ENCODE measurements around the gene TPGS1. TPM values are rescaled to one million over a fixed set of nuclear protein-coding genes. Genes with fewer than 3 reads are reported as not detected.

TPGS1 gene
- total and polyA plus RNA-seq, 2 donors (not counting 1 experiment from before 2014, with no cell fraction given) = 8.1 to 33.8 TPM

DNA sequence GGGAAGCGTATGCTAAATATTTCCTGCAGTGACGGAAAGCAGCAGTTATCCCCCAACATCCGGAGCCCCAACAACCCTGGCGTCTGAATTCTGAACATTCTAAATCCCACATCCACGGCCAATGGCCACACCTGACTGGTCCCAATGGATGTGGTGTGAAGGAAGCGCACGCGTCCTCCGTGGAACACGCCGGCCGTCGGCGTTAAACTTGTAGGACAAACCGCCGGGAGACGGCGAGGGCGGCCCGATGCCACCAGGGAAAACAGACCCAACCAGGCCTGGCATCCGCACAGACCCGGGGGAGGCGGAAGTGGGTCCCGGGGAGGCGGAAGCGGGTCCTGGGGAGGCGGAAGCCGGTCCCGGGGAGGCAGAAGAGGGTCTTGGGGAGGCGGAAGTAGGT is 49.7 kb upstream of the TPGS1 start:
- H3K27ac Mint-ChIP-seq = no peak overlapping the region

More for the DNA sequence above, 49.7 kb upstream of the TPGS1 start:
- no peak overlapping the region for H2AFZ ChIP-seq (ENCODE audit: insufficient read depth, low read depth, low read length, poor library complexity, severe bottlenecking)
- H3K4me2 ChIP-seq (replicated peaks; ENCODE audit: low read depth, low read length, poor library complexity, severe bottlenecking) = no peak overlapping the region
- H3K4me1 Mint-ChIP-seq = peaks cover 8% of the 10 kb centered on the region
- H3K27me3 ChIP-seq (replicated peaks in 1 of 4; ENCODE audit: control extremely low read depth in 1 of 4, control insufficient read depth in 3 of 4, insufficient read depth in 4 of 4, low read length in 3 of 4) = peaks cover 0 to 33% (median 7%) of the 10 kb centered on the region in 4 experiments
- H3K79me2 ChIP-seq (ENCODE audit: control insufficient read depth, insufficient read depth, low read length) = no peaks in the 10 kb centered on the region
- ATAC-seq (ENCODE audit: low read depth) = no peak
- no peak overlapping the region for H3K4me3 Mint-ChIP-seq
- no peak for DNase-seq
- H3K9ac ChIP-seq (ENCODE audit: low read length) = no peak overlapping the region
- H3K9me3 ChIP-seq (ENCODE audit: control extremely low read depth in 1 of 3, control insufficient read depth in 2 of 3, insufficient read depth in 1 of 3, low read length in 2 of 3) = peaks cover 0 to 28% (median 0%) of the 10 kb centered on the region in 3 donors
- intact Hi-C loops (cut with micrococcal nuclease) = no loop called here
- H3K4me1 ChIP-seq (ENCODE audit: control insufficient read depth in 2 of 2, insufficient read depth in 2 of 2, low read length in 2 of 2) = peaks cover 13 to 16% of the 10 kb centered on the region in 2 donors
- no peaks in the 10 kb centered on the region for H3K9me3 Mint-ChIP-seq (ENCODE audit: insufficient read depth)
- H3K36me3 ChIP-seq (replicated peaks in 1 of 2; ENCODE audit: control extremely low read depth in 1 of 2, control insufficient read depth in 1 of 2, extremely low read depth in 1 of 2, insufficient read depth in 2 of 2, low read length in 1 of 2) = no peaks in the 10 kb centered on the region
- H3K27me3 Mint-ChIP-seq = peaks cover 10% of the 10 kb centered on the region
- no peaks in the 10 kb centered on the region for H4K20me1 ChIP-seq (ENCODE audit: control insufficient read depth, insufficient read depth, low read length, poor library complexity, severe bottlenecking)
- H3K4me3 ChIP-seq (ENCODE audit: control extremely low read depth in 1 of 5, extremely low read depth in 1 of 5, insufficient read depth in 1 of 5, low read depth in 2 of 5, low read length in 4 of 5) = no peak overlapping the region
- no peak for TF ChIP-seq EZH2 (IDR thresholded peaks at IDR 0.05; ENCODE audit: borderline replicate concordance, insufficient read depth, low read depth, low read length, poor library complexity, severe bottlenecking)
- TF ChIP-seq, protein P1, sequence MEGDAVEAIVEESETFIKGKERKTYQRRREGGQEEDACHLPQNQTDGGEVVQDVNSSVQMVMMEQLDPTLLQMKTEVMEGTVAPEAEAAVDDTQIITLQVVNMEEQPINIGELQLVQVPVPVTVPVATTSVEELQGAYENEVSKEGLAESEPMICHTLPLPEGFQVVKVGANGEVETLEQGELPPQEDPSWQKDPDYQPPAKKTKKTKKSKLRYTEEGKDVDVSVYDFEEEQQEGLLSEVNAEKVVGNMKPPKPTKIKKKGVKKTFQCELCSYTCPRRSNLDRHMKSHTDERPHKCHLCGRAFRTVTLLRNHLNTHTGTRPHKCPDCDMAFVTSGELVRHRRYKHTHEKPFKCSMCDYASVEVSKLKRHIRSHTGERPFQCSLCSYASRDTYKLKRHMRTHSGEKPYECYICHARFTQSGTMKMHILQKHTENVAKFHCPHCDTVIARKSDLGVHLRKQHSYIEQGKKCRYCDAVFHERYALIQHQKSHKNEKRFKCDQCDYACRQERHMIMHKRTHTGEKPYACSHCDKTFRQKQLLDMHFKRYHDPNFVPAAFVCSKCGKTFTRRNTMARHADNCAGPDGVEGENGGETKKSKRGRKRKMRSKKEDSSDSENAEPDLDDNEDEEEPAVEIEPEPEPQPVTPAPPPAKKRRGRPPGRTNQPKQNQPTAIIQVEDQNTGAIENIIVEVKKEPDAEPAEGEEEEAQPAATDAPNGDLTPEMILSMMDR (IDR thresholded peaks at IDR 0.05) = no peak
- CTCF ChIA-PET = no interaction called here
- WGBS (ENCODE audit: insufficient coverage) = 98% methylated on average over 27 of the region's 30 CpGs
- POLR2A ChIA-PET = no interaction called here
- no peak overlapping the region for H3K27ac ChIP-seq (ENCODE audit: low read length in 2 of 2)
